Neuronal stem cell (in vitro differentiated cells): Measurements from ENCODE around the gene BZW2.

Source experiments
- DNase-seq: peaks from one replicate; pipeline ENCODE4 v3.0.0-alpha.2; 2013; ENCODE audit warnings: low spot score
- H2AFZ ChIP-seq: one replicate; pipeline ENCODE4 v1.6.1; 2013; ENCODE audit warnings: mild to moderate bottlenecking, low read length, inconsistent platforms
- H2AK5ac ChIP-seq: 2 replicates; pipeline ENCODE4 v1.6.1; 2013; ENCODE audit warnings: low read depth, mild to moderate bottlenecking, inconsistent platforms, low read length, moderate library complexity, mixed read lengths
- H2BK120ac ChIP-seq: 2 replicates; pipeline ENCODE4 v1.6.1; 2013; ENCODE audit warnings: low read depth, mild to moderate bottlenecking, inconsistent platforms, low read length, moderate library complexity, mixed read lengths
- H2BK12ac ChIP-seq: one replicate; pipeline ENCODE4 v1.6.1; 2013; ENCODE audit warnings: low read length, inconsistent platforms
- H2BK15ac ChIP-seq: 2 replicates; pipeline ENCODE4 v1.6.1; 2013; ENCODE audit warnings: mild to moderate bottlenecking, low read length, inconsistent platforms, mixed read lengths
- H2BK5ac ChIP-seq: one replicate; pipeline ENCODE4 v1.6.1; 2013; ENCODE audit warnings: inconsistent platforms, mild to moderate bottlenecking, low read length, moderate library complexity
- H3K14ac ChIP-seq: one replicate; pipeline ENCODE4 v1.6.1; 2013; ENCODE audit warnings: low read length, inconsistent platforms
- H3K18ac ChIP-seq: 2 replicates; pipeline ENCODE4 v1.6.1; 2013; ENCODE audit warnings: low read length, inconsistent platforms
- H3K23ac ChIP-seq: 2 replicates; pipeline ENCODE4 v1.6.1; 2013; ENCODE audit warnings: low read depth, mild to moderate bottlenecking, mixed read lengths, low read length, inconsistent platforms; ENCODE audit not compliant: poor library complexity
- H3K27ac ChIP-seq: replicated peaks from 3 replicates; pipeline ENCODE4 v1.5.1; 2013; ENCODE audit warnings: low read length, inconsistent platforms
- H3K27me3 ChIP-seq, 3 experiments: 2 replicates each; pipeline ENCODE4 v1.6.1; 2013; ENCODE audit warnings: low read length in 3 of 3, mild to moderate bottlenecking in 2 of 3, inconsistent platforms in 1 of 3, low read depth in 1 of 3, mixed read lengths in 1 of 3, moderate library complexity in 1 of 3; ENCODE audit not compliant: control insufficient read depth in 3 of 3, insufficient read depth in 3 of 3
- H3K36me3 ChIP-seq, 2 donors: replicated peaks in 1 of 2; 2 replicates each; pipeline ENCODE4 v1.6.1; 2013; ENCODE audit warnings: low read length in 2 of 2; ENCODE audit not compliant: control insufficient read depth in 2 of 2, insufficient read depth in 2 of 2
- H3K4ac ChIP-seq: 2 replicates; pipeline ENCODE4 v1.6.1; 2013; ENCODE audit warnings: inconsistent platforms, mild to moderate bottlenecking, low read length, moderate library complexity
- H3K4me1 ChIP-seq, 2 donors: 1 replicate in 1 of 2; 2 replicates in 1 of 2; pipeline ENCODE4 v1.6.1; 2013; ENCODE audit warnings: low read length in 2 of 2, low read depth in 1 of 2; ENCODE audit not compliant: control insufficient read depth in 2 of 2, insufficient read depth in 1 of 2
- H3K4me2 ChIP-seq: one replicate; pipeline ENCODE4 v1.6.1; 2013; ENCODE audit warnings: mild to moderate bottlenecking, low read length, inconsistent platforms; ENCODE audit not compliant: insufficient read depth, poor library complexity, severe bottlenecking
- H3K4me3 ChIP-seq, 2 donors: 2 replicates each; pipeline ENCODE4 v1.5.1; 2013; ENCODE audit warnings: low read length in 2 of 2, mild to moderate bottlenecking in 2 of 2, inconsistent platforms in 1 of 2, moderate library complexity in 1 of 2
- H3K79me1 ChIP-seq: one replicate; pipeline ENCODE4 v1.6.1; 2013; ENCODE audit warnings: low read depth, mild to moderate bottlenecking, inconsistent platforms, low read length, moderate library complexity
- H3K9ac ChIP-seq: one replicate; pipeline ENCODE4 v1.6.1; 2013; ENCODE audit warnings: mild to moderate bottlenecking, low read depth, low read length, inconsistent platforms; ENCODE audit not compliant: poor library complexity
- H3K9me3 ChIP-seq, 2 donors: replicated peaks in 1 of 2; 2 replicates each; pipeline versions ENCODE3 to v1.6.1; 2013; ENCODE audit warnings: low read length in 2 of 2, mild to moderate bottlenecking in 2 of 2, inconsistent platforms in 1 of 2, low read depth in 1 of 2, mixed read lengths in 1 of 2, moderate library complexity in 1 of 2; ENCODE audit not compliant: control insufficient read depth in 2 of 2, insufficient read depth in 1 of 2
- H4K8ac ChIP-seq: one replicate; pipeline ENCODE4 v1.6.1; 2013; ENCODE audit warnings: low read depth, mild to moderate bottlenecking, inconsistent platforms, low read length, moderate library complexity
- H4K91ac ChIP-seq: one replicate; pipeline ENCODE4 v1.6.1; 2013; ENCODE audit warnings: low read length, low read depth, mild to moderate bottlenecking, inconsistent platforms; ENCODE audit not compliant: poor library complexity
- WGBS, 2 donors: extraction: QIAGEN DNeasy Blood & Tissue Kit; methylation state at CpG; one replicate each; pipeline ENCODE4 v1.1.7; 2013; ENCODE audit warnings: missing lambda C conversion rate in 2 of 2, mixed read lengths in 1 of 2; ENCODE audit not compliant: insufficient read length in 2 of 2, insufficient replicate concordance in 1 of 2; ENCODE audit errors: extremely low coverage in 2 of 2; 5-methylcytosine and 5-hydroxymethylcytosine counted together

BZW2 gene

GRCh38 chr7:16729541-16729940 is 83.6 kb downstream of the BZW2 start:
- Histone ChIP-seq H3K79me1 (no peaks in the 10 kb centered on the region), H4K91ac (no peak overlapping the region), H3K27ac (no peak overlapping the region), H2AK5ac (no peak overlapping the region), H3K4me2 (no peak overlapping the region), H3K9ac (no peak overlapping the region), H2BK12ac (no peak overlapping the region), H3K23ac (no peak overlapping the region), H2BK5ac (no peak overlapping the region), H2BK120ac (no peak overlapping the region), H3K4ac (no peak overlapping the region), H3K4me1 (no peaks in the 10 kb centered on the region), H3K27me3 (peaks cover 0 to 2% (median 0%) of the 10 kb centered on the region in 3 experiments), H4K8ac (no peak overlapping the region), H3K36me3 (no peaks in the 10 kb centered on the region), H3K4me3 (no peak overlapping the region), H3K18ac (no peak overlapping the region), H3K14ac (no peak overlapping the region), H2AFZ (no peak overlapping the region), H2BK15ac (no peak overlapping the region), H3K9me3 (no peaks in the 10 kb centered on the region)
- no peak for DNase-seq
- no CpG with 5 or more reads among the region's 2 CpGs for WGBS, 2 donors

GRCh38 chr7:16730937-16731336 is 85.0 kb downstream of the BZW2 start:
- Histone ChIP-seq H2BK5ac (no peak overlapping the region), H2BK15ac (no peak overlapping the region), H3K4me1 (peaks cover 0 to 3% of the 10 kb centered on the region in 2 donors), H3K23ac (no peak overlapping the region), H4K91ac (no peak overlapping the region), H3K4me2 (no peak overlapping the region), H3K18ac (no peak overlapping the region), H2AK5ac (no peak overlapping the region), H3K36me3 (no peaks in the 10 kb centered on the region), H3K9ac (no peak overlapping the region), H4K8ac (peak overlapping the region; percentile 17), H2BK120ac (no peak overlapping the region), H3K27me3 (peaks cover 0 to 2% (median 0%) of the 10 kb centered on the region in 3 experiments), H3K79me1 (no peaks in the 10 kb centered on the region), H3K14ac (no peak overlapping the region), H3K4me3 (no peak overlapping the region), H2BK12ac (no peak overlapping the region), H3K9me3 (no peaks in the 10 kb centered on the region), H2AFZ (no peak overlapping the region), H3K27ac (no peak overlapping the region), H3K4ac (no peak overlapping the region)
- no peak for DNase-seq
- WGBS, 2 donors = no CpG with 5 or more reads among the region's 3 CpGs

GRCh38 chr7:16732828-16733227 is 86.8 kb downstream of the BZW2 start:
- Histone ChIP-seq H3K79me1 (no peaks in the 10 kb centered on the region), H2AK5ac (no peak overlapping the region), H3K9ac (no peak overlapping the region), H3K23ac (no peak overlapping the region), H3K4me3 (no peak overlapping the region), H3K27ac (no peak overlapping the region), H3K36me3 (no peaks in the 10 kb centered on the region), H2BK12ac (no peak overlapping the region), H2BK15ac (no peak overlapping the region), H3K9me3 (no peaks in the 10 kb centered on the region), H3K4ac (no peak overlapping the region), H4K91ac (no peak overlapping the region), H3K18ac (no peak overlapping the region), H3K4me2 (no peak overlapping the region), H2AFZ (no peak overlapping the region), H4K8ac (no peak overlapping the region), H2BK5ac (no peak overlapping the region), H3K27me3 (peaks cover 0 to 2% (median 0%) of the 10 kb centered on the region in 3 experiments), H3K4me1 (peaks cover 0 to 3% of the 10 kb centered on the region in 2 donors), H2BK120ac (no peak overlapping the region), H3K14ac (no peak overlapping the region)
- no CpG with 5 or more reads among the region's 4 CpGs for WGBS, 2 donors
- DNase-seq = no peak

- Histone ChIP-seq H3K23ac (no peak overlapping the region), H3K9me3 (no peaks in the 10 kb centered on the region), H3K14ac (no peak overlapping the region), H3K18ac (no peak overlapping the region), H3K4me2 (no peak overlapping the region), H3K27ac (no peak overlapping the region), H3K36me3 (no peaks in the 10 kb centered on the region), H3K4me1 (peaks cover 0 to 3% of the 10 kb centered on the region in 2 donors), H2AK5ac (no peak overlapping the region), H2BK15ac (no peak overlapping the region), H4K91ac (no peak overlapping the region), H2BK5ac (no peak overlapping the region), H3K9ac (no peak overlapping the region), H3K79me1 (no peaks in the 10 kb centered on the region), H3K27me3 (no peaks in the 10 kb centered on the region), H4K8ac (no peak overlapping the region), H3K4me3 (no peak overlapping the region), H2BK120ac (no peak overlapping the region), H2BK12ac (no peak overlapping the region), H2AFZ (peak overlapping the region; percentile 6), H3K4ac (no peak overlapping the region)
- WGBS, 2 donors = no CpG with 5 or more reads among the region's 7 CpGs
- DNase-seq = no peak
Measured at GRCh38 chr7:16734148-16734726, 88.3 kb downstream of the BZW2 start.
